ENCODE results near the gene DUXB.

DUXB gene

DNA sequence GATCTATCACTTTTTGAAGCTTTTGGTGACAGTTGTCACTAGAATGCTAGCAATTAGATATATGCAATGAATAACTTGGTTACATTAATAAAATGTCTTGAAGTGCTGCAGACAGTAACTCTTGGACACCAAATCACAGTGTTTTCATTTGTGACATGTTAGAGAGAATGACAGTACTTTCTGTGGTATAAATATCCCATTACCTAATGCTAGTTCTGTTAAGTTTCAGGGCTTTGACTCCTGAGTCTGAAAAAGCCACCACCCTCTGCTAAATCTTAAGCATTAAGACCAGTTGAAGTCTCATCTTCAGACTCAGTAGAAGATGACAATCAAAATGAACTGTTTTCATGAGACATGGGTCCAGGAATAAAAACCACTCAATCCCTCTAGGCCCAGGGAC, 13.9 kb downstream of the DUXB start:
- Mint-ChIP-seq H3K27ac (no peak overlapping the region), H3K4me3 (no peak overlapping the region), H3K27me3 (ENCODE audit: low read depth, poor library complexity) (peaks cover 5% of the 10 kb centered on the region), H3K9me3 (peaks cover 59% of the 10 kb centered on the region), H3K4me1 (no peaks in the 10 kb centered on the region), H3K36me3 (ENCODE audit: low read depth) (peaks cover 29% of the 10 kb centered on the region)
- no peak for DNase-seq
- TF ChIP-seq, protein P1, sequence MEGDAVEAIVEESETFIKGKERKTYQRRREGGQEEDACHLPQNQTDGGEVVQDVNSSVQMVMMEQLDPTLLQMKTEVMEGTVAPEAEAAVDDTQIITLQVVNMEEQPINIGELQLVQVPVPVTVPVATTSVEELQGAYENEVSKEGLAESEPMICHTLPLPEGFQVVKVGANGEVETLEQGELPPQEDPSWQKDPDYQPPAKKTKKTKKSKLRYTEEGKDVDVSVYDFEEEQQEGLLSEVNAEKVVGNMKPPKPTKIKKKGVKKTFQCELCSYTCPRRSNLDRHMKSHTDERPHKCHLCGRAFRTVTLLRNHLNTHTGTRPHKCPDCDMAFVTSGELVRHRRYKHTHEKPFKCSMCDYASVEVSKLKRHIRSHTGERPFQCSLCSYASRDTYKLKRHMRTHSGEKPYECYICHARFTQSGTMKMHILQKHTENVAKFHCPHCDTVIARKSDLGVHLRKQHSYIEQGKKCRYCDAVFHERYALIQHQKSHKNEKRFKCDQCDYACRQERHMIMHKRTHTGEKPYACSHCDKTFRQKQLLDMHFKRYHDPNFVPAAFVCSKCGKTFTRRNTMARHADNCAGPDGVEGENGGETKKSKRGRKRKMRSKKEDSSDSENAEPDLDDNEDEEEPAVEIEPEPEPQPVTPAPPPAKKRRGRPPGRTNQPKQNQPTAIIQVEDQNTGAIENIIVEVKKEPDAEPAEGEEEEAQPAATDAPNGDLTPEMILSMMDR (IDR thresholded peaks at IDR 0.05): no peak

DNA sequence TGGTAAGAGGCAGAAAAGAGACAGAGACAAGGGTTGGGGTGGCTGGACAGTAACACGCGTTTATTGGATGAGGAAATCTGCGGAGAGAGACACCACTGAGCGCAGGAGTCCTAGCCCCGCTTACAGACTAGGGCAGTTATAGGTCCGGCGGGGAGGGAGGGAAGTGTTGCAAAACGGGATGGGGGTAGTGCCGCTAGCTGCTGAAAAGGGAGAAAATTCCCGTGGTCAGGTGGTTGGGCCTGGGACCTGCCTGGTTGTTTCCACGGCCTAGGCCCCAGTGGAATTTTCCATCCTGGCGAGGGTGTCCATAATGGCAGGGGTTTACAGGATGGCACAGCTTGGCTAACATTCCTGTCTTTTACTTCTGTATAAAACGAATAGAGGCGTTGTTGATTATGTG, 19.0 kb downstream of the DUXB start:
- no peaks in the 10 kb centered on the region for H3K27me3 Mint-ChIP-seq (ENCODE audit: low read depth, poor library complexity)
- no peak overlapping the region for H3K27ac Mint-ChIP-seq
- H3K4me3 Mint-ChIP-seq: no peak overlapping the region
- H3K9me3 Mint-ChIP-seq: peaks cover 40% of the 10 kb centered on the region
- DNase-seq: no peak
- H3K4me1 Mint-ChIP-seq: no peaks in the 10 kb centered on the region
- peaks cover 29% of the 10 kb centered on the region for H3K36me3 Mint-ChIP-seq (ENCODE audit: low read depth)
- TF ChIP-seq, protein P1 (IDR thresholded peaks at IDR 0.05): no peak

DNA sequence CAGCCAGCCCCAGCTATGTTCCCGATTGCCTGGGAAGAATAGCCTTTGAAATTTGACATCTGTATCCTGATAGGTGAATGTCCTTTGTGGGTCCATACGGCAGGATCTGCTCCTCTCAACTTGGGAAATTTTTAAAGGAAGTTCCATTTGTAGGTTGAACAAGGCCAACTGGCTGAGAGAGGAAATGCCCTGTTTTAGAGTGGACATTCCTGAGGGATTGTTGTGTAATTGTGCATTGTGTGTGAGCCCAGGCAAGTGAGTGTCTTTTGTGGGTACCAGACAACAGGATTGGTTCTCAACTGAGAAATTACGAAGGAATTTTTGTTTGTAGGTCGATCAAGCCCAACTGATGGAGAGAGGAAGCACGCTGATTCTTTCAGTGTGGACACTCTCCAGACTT, 21.9 kb downstream of the DUXB start:
- Mint-ChIP-seq H3K4me3 (no peak overlapping the region), H3K9me3 (peaks cover 28% of the 10 kb centered on the region), H3K36me3 (ENCODE audit: low read depth) (peaks cover 25% of the 10 kb centered on the region), H3K27ac (no peak overlapping the region), H3K4me1 (no peaks in the 10 kb centered on the region), H3K27me3 (ENCODE audit: low read depth, poor library complexity) (no peaks in the 10 kb centered on the region)
- TF ChIP-seq, protein P1 (IDR thresholded peaks at IDR 0.05): no peak
- no peak for DNase-seq

DNA sequence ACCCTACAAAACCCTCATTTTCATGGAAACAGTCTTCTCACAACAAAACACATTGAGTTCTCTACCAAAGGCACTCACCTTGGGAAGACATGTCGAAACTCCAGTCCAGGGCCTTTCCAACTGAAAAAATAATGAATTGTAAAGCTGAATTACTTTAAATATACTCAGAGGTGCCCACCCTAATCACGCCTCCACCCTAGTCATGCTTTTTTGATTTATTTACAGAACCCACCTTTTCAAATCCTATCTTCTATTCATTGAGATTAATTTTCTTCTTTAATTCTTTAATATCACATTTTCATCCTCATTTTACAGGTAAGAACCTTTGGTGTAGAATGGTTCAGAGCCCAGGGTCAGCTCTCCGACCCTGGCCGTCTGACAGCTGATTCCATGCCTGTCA, 24.4 kb downstream of the DUXB start, which contains the start of gene CPHXL2:
CPHXL2 (minus strand) TSS at position 101 of the 400 bp plus-strand sequence; CDS start at position 91, 10 bp downstream.
- H3K27me3 Mint-ChIP-seq (ENCODE audit: low read depth, poor library complexity): no peaks in the 10 kb centered on the region
- no peak for DNase-seq
- H3K4me3 Mint-ChIP-seq: no peak within 1 kb of the TSS
- H3K27ac Mint-ChIP-seq: peak within 1 kb of the TSS; percentile 41
- H3K9me3 Mint-ChIP-seq: peaks cover 10% of the 10 kb centered on the region
- TF ChIP-seq, protein P1 (IDR thresholded peaks at IDR 0.05): no peak
- H3K4me1 Mint-ChIP-seq: peaks cover 4% of the 10 kb centered on the region
- H3K36me3 Mint-ChIP-seq (ENCODE audit: low read depth): peaks cover 8% of the 10 kb centered on the region

GRCh38 chr16:75667503-75667902, 33.8 kb downstream of the DUXB start:
- DNase-seq: no peak
- Mint-ChIP-seq H3K27ac (no peak overlapping the region), H3K4me3 (no peak overlapping the region), H3K36me3 (ENCODE audit: low read depth) (peaks cover 13% of the 10 kb centered on the region), H3K9me3 (peaks cover 12% of the 10 kb centered on the region), H3K27me3 (ENCODE audit: low read depth, poor library complexity) (no peaks in the 10 kb centered on the region), H3K4me1 (peaks cover 10% of the 10 kb centered on the region)
- TF ChIP-seq, protein P1 (IDR thresholded peaks at IDR 0.05): no peak

DNA sequence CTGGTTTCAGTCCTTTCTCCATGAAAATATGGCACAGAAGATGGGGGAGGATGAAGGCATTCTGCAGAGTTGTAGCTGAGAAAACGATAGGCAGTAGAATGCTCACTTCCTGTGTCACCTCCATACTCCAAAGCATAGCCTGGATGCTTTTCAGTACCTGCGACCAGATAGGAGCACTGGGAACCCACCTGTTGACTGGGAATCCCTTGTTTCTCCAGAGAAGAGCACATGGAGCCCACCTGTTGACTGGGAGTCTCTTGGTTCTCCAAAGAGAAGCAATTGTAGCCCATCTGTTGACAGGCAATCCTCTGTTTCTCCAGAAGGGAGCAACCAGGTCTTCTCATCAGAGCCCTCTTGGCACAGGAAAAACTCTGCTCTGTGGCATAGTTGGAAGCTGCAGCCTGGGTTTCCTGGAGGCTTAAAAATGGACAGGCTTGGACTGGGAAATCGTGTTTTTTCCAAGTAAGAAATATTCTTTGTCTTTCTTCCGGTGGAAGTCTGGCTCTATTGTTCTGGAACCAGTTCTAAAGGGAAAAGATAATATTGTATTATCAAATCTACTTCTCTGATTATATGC, 40.4 kb downstream of the DUXB start:
- Mint-ChIP-seq H3K4me3 (no peak overlapping the region), H3K27ac (no peak overlapping the region), H3K4me1 (no peaks in the 10 kb centered on the region), H3K27me3 (ENCODE audit: low read depth, poor library complexity) (no peaks in the 10 kb centered on the region), H3K9me3 (peaks cover 12% of the 10 kb centered on the region), H3K36me3 (ENCODE audit: low read depth) (peaks cover 39% of the 10 kb centered on the region)
- DNase-seq: no peak
- TF ChIP-seq, protein P1 (IDR thresholded peaks at IDR 0.05): no peak
